ENCODE data around the gene TLL2. TPM values are rescaled to one million over a fixed set of nuclear protein-coding genes. Genes with fewer than 3 reads are reported as not detected.

Gene TLL2
- total RNA-seq, 6 experiments from 2014 or later = 0.08 to 0.45 (median 0.24) TPM

DNA sequence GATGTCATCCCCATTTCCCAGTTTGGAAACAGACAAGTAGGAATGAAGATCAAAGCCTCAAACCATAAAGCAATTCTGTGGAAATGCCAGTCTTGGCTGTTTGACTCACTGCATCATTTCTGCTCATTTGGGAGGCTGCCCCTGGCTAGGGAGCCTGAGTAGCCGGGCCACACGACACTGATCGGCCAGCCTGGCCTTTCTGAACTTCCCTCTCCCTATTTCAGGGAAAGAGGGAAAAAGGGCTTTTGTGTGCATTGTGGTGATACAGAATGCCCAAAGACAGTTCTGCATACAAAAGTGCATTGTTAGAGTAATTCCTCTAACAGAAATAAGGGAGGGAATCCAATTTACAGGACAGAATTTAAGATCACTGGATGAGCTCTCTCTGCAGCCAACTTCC lies 113.3 kb downstream of the TLL2 start:
- DNase-seq = no peak
- H3K4me3 Mint-ChIP-seq = no peak overlapping the region
- TF ChIP-seq CTCF (IDR thresholded peaks at IDR 0.05) = no peak
- H3K27ac Mint-ChIP-seq = no peak overlapping the region
- H3K36me3 Mint-ChIP-seq (ENCODE audit: low read depth) = no peaks in the 10 kb centered on the region
- no peaks in the 10 kb centered on the region for H3K9me3 Mint-ChIP-seq
- no peaks in the 10 kb centered on the region for H3K4me1 Mint-ChIP-seq (ENCODE audit: low read depth)
- H3K27me3 Mint-ChIP-seq (ENCODE audit: insufficient read depth) = peaks cover 54% of the 10 kb centered on the region

DNA sequence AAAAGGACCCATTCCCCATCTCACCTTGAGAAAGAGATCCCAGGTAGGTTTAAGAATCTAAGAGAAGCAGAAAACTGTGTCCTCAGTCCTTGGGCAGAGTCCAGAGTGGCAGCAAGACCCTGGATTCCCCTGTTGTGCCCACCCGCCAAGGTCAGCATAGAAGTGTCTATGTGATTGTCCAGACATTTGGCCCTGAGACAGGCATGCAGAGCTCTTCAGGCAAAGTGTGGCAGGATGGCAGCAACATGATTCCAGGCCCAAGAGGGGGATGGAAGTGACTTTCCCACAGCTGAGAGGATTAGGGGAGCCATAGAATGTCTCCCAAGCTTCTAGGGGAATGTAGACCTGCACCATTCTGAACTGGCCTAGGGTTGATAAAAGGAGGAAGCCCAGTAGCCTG lies 115.8 kb downstream of the TLL2 start:
- peaks cover 57% of the 10 kb centered on the region for H3K27me3 Mint-ChIP-seq (ENCODE audit: insufficient read depth)
- no peaks in the 10 kb centered on the region for H3K36me3 Mint-ChIP-seq (ENCODE audit: low read depth)
- no peak overlapping the region for H3K4me3 Mint-ChIP-seq

DNA sequence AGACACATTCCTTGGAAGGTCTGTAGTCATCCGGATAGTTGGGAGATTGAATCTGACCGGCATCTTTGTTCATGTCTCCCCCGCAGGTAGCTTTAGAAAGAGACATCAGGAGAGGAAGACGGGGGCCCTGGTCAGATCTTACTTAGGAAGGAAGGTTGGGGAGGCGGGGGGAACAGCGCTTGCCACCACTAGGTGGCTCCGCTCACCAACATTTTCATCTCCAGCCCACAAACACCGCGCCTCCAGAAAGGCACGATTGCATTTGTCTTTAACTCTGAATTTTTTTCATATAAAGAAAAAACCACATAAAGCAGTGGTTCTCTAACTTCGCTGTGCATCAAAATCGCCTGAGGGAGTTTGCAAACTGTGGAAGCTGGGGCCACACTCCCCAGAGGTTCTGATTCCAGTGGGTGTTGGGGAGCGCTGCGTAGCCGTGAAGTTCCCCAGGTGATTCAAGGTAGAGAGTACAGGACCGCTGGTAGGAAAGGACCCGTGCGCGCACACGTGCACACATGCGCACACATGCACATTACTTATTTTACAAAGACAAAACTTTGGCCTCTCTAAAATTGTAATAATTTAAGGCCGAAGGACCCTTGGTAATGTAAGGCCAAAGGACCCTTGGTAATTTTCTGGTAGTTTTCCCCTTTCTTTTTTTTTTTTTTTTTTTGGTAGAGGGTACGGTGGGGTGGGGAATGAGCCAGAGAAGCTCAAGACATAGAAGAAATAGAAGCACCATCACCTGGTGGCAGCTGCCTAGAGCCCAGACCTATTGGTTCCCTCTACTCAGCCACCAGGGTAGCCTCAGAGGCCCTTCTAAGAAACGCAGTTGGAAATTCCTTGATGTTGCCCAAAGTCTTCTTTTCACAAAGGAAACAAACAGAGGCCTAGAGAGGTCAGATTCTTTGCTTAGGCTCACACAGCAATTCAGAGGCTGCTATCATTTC lies 117.5 kb downstream of the TLL2 start:
- DNase-seq = peak; percentile 52
- Mint-ChIP-seq H3K4me3 (no peak overlapping the region), H3K9me3 (no peaks in the 10 kb centered on the region), H3K27ac (no peak overlapping the region), H3K27me3 (ENCODE audit: insufficient read depth) (peaks cover 49% of the 10 kb centered on the region), H3K36me3 (ENCODE audit: low read depth) (no peaks in the 10 kb centered on the region), H3K4me1 (ENCODE audit: low read depth) (no peaks in the 10 kb centered on the region)
- peak; percentile 91 for TF ChIP-seq CTCF (IDR thresholded peaks at IDR 0.05)

More for the DNA sequence above, 115.8 kb downstream of the TLL2 start:
- H3K4me1 Mint-ChIP-seq (ENCODE audit: low read depth) = no peaks in the 10 kb centered on the region
- no peaks in the 10 kb centered on the region for H3K9me3 Mint-ChIP-seq
- no peak overlapping the region for H3K27ac Mint-ChIP-seq
- no peak for DNase-seq
- no peak for TF ChIP-seq CTCF (IDR thresholded peaks at IDR 0.05)

GRCh38 chr10:96390460-96390864 lies 123.3 kb downstream of the TLL2 start:
- no peaks in the 10 kb centered on the region for H3K9me3 Mint-ChIP-seq
- H3K4me1 Mint-ChIP-seq (ENCODE audit: low read depth) = peaks cover 32% of the 10 kb centered on the region
- no peaks in the 10 kb centered on the region for H3K36me3 Mint-ChIP-seq (ENCODE audit: low read depth)
- no peak for DNase-seq
- H3K27ac Mint-ChIP-seq = no peak overlapping the region
- no peak overlapping the region for H3K4me3 Mint-ChIP-seq
- H3K27me3 Mint-ChIP-seq (ENCODE audit: insufficient read depth) = peaks cover 21% of the 10 kb centered on the region
- TF ChIP-seq CTCF (IDR thresholded peaks at IDR 0.05) = no peak

DNA sequence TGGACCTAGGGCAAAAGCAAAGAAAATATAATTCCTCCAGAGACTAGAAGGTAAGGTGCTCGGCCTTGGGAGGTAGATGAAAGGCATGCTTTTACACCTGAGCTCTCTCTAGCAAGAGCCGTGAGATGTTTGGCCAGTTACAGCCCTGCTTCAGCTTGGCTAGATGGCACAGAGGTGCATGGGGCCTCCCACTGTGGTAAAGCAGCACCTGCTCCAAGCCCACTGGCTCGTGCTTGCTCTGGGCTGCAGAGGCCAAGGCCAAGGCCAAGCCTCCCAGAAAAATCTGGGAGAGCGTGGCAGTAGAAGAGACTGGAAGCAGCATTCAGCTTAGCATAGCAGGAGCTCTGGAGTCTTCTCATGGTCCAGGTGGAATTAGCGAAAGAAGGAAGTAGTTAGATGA lies 123.9 kb downstream of the TLL2 start:
- TF ChIP-seq CTCF (IDR thresholded peaks at IDR 0.05) = no peak
- Mint-ChIP-seq H3K27ac (no peak overlapping the region), H3K36me3 (ENCODE audit: low read depth) (no peaks in the 10 kb centered on the region), H3K4me1 (ENCODE audit: low read depth) (peaks cover 32% of the 10 kb centered on the region), H3K4me3 (no peak overlapping the region), H3K9me3 (no peaks in the 10 kb centered on the region), H3K27me3 (ENCODE audit: insufficient read depth) (peaks cover 17% of the 10 kb centered on the region)
- DNase-seq = no peak
